VCaP (cell line): Measurements from ENCODE around the gene PIBF1.

Experiments
- H3K27ac ChIP-seq: fragments of 450-650 bp; 2 replicates; pipeline ENCODE4 v1.5.1; 2017
- TF ChIP-seq, protein P1 (sequence below): fragments of 450-650 bp; conservative IDR thresholded peaks from 2 replicates; pipeline ENCODE4 v1.5.1; 2017; ENCODE audit warnings: mild to moderate bottlenecking, moderate library complexity

Gene PIBF1

DNA sequence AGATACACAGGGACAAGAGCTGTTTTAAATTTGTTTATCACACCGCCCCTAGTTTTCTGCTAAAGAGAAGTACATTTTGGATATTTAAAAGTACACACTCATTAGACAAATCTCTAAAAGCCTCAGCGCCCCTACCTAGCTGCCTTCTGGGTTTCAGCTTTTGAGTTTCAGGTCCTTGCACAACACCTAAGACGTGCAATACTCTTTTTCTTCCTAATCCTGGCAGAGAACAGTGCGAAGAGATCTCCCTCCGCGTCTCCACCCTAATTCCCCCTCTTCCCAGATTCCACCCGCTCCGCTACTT lies 276.5 kb downstream of the PIBF1 start:
- TF ChIP-seq, protein P1, sequence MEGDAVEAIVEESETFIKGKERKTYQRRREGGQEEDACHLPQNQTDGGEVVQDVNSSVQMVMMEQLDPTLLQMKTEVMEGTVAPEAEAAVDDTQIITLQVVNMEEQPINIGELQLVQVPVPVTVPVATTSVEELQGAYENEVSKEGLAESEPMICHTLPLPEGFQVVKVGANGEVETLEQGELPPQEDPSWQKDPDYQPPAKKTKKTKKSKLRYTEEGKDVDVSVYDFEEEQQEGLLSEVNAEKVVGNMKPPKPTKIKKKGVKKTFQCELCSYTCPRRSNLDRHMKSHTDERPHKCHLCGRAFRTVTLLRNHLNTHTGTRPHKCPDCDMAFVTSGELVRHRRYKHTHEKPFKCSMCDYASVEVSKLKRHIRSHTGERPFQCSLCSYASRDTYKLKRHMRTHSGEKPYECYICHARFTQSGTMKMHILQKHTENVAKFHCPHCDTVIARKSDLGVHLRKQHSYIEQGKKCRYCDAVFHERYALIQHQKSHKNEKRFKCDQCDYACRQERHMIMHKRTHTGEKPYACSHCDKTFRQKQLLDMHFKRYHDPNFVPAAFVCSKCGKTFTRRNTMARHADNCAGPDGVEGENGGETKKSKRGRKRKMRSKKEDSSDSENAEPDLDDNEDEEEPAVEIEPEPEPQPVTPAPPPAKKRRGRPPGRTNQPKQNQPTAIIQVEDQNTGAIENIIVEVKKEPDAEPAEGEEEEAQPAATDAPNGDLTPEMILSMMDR: no peak
- H3K27ac ChIP-seq: no peak overlapping the region

DNA sequence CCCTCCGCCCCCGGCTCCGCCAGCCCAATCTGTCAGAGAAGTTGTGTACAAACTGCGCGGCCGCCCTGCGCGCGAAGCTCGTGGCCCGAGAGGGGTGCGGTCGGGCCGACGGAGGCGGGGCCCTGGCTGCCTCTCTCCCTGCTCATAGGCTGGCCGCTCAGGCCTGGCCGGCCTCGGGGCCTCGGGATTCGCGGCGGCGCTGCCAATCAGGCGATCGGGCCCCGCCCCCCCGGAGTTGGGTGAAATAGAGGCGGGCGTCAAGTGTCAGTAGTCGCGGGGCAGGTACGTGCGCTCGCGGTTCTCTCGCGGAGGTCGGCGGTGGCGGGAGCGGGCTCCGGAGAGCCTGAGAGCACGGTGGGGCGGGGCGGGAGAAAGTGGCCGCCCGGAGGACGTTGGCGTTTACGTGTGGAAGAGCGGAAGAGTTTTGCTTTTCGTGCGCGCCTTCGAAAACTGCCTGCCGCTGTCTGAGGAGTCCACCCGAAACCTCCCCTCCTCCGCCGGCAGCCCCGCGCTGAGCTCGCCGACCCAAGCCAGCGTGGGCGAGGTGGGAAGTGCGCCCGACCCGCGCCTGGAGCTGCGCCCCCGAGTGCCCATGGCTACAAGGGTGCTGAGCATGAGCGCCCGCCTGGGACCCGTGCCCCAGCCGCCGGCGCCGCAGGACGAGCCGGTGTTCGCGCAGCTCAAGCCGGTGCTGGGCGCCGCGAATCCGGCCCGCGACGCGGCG lies 277.0 kb downstream of the PIBF1 start, which contains the start of gene KLF5:
KLF5 (plus strand) TSS at position 270 of the 724 bp plus-strand sequence; CDS start at position 593, 323 bp downstream.
- TF ChIP-seq, protein P1: no peak
- peak within 1 kb of the TSS; percentile 49; the same call in 1 of the 2 replicates for H3K27ac ChIP-seq

DNA sequence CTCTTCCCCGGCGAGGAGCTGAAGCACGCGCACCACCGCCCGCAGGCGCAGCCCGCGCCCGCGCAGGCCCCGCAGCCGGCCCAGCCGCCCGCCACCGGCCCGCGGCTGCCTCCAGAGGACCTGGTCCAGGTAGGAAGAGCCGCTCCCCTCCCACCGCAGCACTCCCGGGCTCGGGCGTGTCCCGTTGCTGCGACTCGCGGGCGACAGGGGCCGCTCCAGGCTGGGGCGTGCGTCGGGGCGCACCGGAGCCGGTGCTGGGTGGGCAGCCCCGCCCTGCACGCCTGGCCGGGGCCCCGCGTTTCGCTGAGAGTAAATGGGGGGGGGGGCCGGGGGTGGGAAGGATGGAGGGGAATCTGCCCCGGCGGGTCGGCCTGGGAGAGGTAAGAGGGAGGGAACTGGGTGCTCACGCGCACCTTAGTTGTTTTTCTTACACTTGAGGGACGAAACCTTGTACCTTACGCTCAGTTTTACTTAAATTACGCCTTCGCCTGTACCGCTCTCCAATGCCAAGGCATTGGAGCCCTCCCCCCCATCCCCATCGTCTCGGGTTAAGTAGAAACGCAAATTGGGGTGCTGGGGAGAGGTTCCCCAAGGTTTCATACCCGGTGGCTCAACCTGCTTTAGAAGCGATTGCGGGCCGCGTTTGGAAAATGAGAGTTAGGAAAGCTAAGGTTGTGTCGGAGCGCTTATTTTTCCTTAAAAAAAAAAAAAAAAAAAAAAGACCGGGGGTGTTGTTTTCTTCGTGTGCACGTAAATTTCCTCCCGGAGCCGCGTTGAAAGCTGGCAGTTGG lies 277.7 kb downstream of the PIBF1 start:
- TF ChIP-seq, protein P1: peak; percentile 44
- peak overlapping the region; percentile 49; the same call in 1 of the 2 replicates for H3K27ac ChIP-seq

DNA sequence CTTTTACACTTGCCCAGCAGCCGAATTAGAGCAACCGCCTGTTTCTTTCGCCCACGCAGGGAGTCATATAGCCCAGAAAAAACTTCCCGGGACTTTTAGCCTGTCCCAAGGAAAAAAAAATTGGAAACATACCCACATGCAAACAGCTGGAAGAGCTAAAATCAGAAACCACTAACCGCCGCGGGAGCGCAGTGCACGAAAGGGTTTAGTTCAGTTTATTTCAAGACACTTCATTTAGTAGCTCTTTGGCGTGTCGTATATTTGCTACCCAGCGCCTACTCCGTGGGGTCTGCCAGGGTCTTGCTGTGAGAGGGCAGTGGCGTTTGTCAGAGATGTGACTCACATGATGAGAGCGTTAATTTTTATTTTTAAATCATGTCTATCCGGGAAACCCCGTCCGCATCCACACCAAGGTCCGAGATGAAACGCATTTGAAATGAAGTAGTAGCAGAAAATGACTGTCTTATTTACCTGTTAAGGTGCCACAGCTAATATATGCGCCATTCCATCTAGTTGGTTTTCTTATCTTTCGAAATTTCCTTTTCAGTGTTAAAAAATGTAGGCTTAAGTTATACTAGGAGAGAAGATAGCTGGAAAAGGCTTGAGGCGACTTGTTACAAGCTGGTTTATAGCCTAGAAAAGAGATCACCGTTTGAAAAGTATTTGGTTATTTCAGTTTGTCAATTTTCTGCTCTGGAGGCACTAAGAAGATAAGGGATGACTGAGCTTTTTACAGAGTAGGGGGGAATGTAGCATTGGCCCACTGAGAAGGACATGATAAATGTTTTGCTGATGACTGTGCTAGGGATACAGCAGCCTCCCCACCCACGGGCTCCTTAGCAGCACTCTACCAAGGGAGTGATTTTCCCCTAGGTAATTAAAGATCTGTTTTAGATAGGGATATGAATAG lies 278.6 kb downstream of the PIBF1 start:
- peak overlapping the region; percentile 49; the same call in 1 of the 2 replicates for H3K27ac ChIP-seq
- TF ChIP-seq, protein P1: no peak

DNA sequence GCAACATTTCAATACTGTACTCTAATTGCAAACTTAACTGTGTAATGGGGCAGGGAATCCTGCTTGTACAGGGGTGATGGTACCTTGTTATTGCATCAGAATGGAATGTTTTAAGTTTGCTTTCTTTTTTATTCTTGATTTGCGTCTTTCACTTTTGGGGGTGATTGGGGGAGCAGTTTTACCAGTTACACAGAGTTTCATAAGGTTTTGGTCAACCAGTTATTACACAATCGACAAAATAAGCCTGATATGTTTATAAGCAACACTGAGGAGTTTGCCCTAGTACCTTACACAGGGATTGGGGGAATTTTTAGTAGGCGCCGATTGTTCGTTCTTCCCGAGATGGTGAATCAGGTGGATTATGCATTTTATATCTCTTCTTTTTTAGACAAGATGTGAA lies 279.5 kb downstream of the PIBF1 start:
- TF ChIP-seq, protein P1: no peak
- no peak overlapping the region for H3K27ac ChIP-seq

DNA sequence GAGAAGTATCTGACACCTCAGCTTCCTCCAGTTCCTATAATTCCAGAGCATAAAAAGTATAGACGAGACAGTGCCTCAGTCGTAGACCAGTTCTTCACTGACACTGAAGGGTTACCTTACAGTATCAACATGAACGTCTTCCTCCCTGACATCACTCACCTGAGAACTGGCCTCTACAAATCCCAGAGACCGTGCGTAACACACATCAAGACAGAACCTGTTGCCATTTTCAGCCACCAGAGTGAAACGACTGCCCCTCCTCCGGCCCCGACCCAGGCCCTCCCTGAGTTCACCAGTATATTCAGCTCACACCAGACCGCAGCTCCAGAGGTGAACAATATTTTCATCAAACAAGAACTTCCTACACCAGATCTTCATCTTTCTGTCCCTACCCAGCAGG lies 279.9 kb downstream of the PIBF1 start:
- TF ChIP-seq, protein P1: no peak
- no peak overlapping the region for H3K27ac ChIP-seq

DNA sequence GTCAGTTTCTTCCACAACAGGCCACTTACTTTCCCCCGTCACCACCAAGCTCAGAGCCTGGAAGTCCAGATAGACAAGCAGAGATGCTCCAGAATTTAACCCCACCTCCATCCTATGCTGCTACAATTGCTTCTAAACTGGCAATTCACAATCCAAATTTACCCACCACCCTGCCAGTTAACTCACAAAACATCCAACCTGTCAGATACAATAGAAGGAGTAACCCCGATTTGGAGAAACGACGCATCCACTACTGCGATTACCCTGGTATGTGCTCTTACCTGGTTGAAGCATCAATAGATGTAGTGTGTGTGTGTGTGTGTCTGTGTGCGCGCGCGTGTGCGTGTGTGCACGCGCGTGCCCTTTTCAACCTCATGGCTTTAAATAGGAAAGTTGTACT lies 280.5 kb downstream of the PIBF1 start:
- no peak overlapping the region for H3K27ac ChIP-seq

More for the DNA sequence above, 280.5 kb downstream of the PIBF1 start:
- TF ChIP-seq, protein P1: no peak
